A549 treated with CpdA at 1 μM for 4 hours (cell line): ENCODE data around the gene PCDHGA1. TPM values are rescaled to one million over a fixed set of nuclear protein-coding genes. Genes with fewer than 3 reads are reported as not detected.

Experiments
- total RNA-seq: library from RNA; stranded (reverse); fragments of 200-300 nt; extraction: Qiagen RNA extraction; gene quantifications from 5 replicates; pipeline ENCODE4 v1.2.3, GENCODE V29; 2022; ENCODE audit warnings: low read depth

The PCDHGA1 gene
- 0.27 to 0.49 TPM (median 0.31 TPM) in 5 replicates for total RNA-seq

GRCh38 chr5:141330299-141331080, at the start of gene PCDHGA1:
TSS of gene PCDHGA1 (plus strand) at chr5:141330514.

GRCh38 chr5:141303756-141304155, 26.6 kb upstream of the PCDHGA1 start, which contains the start of gene SLC25A2:
TSS of gene SLC25A2 (minus strand) at chr5:141304049. CDS start at chr5:141303865, 184 bp downstream.

GRCh38 chr5:141320225-141321169, 9.8 kb upstream of the PCDHGA1 start, which contains the start of gene TAF7:
TSS of gene TAF7 (minus strand) at chr5:141320784. CDS start at chr5:141320044, 740 bp downstream.

GRCh38 chr5:141338538-141339306, 8.4 kb downstream of the PCDHGA1 start, which contains the start of gene PCDHGA2:
TSS of gene PCDHGA2 (plus strand) at chr5:141338760.

GRCh38 chr5:141343242-141343952, 13.1 kb downstream of the PCDHGA1 start, which contains the start of gene PCDHGA3:
TSS of gene PCDHGA3 (plus strand) at chr5:141343829. CDS start at chr5:141344034, 205 bp downstream.

GRCh38 chr5:141349917-141350619, 19.8 kb downstream of the PCDHGA1 start, which contains the start of gene PCDHGB1:
TSS of gene PCDHGB1 (plus strand) at chr5:141350099. CDS start at chr5:141350261, 162 bp downstream.

GRCh38 chr5:141354900-141355469, 24.7 kb downstream of the PCDHGA1 start, which contains the start of gene PCDHGA4:
TSS of gene PCDHGA4 (plus strand) at chr5:141355021. CDS start at chr5:141355108, 87 bp downstream.

GRCh38 chr5:141359790-141360426, 29.6 kb downstream of the PCDHGA1 start, which contains the start of gene PCDHGB2:
TSS of gene PCDHGB2 (plus strand) at chr5:141359994. CDS start at chr5:141360136, 142 bp downstream.

GRCh38 chr5:141363952-141364660, 33.8 kb downstream of the PCDHGA1 start, which contains the start of gene PCDHGA5:
TSS of gene PCDHGA5 (plus strand) at chr5:141364162. CDS start at chr5:141364331, 169 bp downstream.

GRCh38 chr5:141369994-141370848, 39.9 kb downstream of the PCDHGA1 start, which contains the start of gene PCDHGB3:
TSS of gene PCDHGB3 (plus strand) at chr5:141370242. CDS start at chr5:141370395, 153 bp downstream.

GRCh38 chr5:141373673-141374317, 43.5 kb downstream of the PCDHGA1 start, which contains the start of gene PCDHGA6:
TSS of gene PCDHGA6 (plus strand) at chr5:141373891. CDS start at chr5:141374084, 193 bp downstream.

GRCh38 chr5:141382469-141383294, 52.4 kb downstream of the PCDHGA1 start, which contains the start of gene PCDHGA7:
TSS of gene PCDHGA7 (plus strand) at chr5:141382742. CDS start at chr5:141382900, 158 bp downstream.

GRCh38 chr5:141387557-141388311, 57.4 kb downstream of the PCDHGA1 start, which contains the start of gene PCDHGB4:
TSS of gene PCDHGB4 (plus strand) at chr5:141387698. CDS start at chr5:141387885, 187 bp downstream.

GRCh38 chr5:141392429-141393198, 62.3 kb downstream of the PCDHGA1 start, which contains the start of gene PCDHGA8:
TSS of gene PCDHGA8 (plus strand) at chr5:141392633. CDS start at chr5:141392814, 181 bp downstream.

